Fibroblast of peridontal ligament (primary cell): Measurements from ENCODE around the gene PLD5.
"Not testable (repeated sequence)": the region's sequence is repeated elsewhere in the genome, so short reads cannot be mapped to it uniquely, and the experiment has no call there.

ENCODE experiments used
- DNase-seq: peaks from one replicate; pipeline ENCODE4 v3.0.0-alpha.2; 2010; ENCODE audit errors: extremely low read depth

Gene PLD5

DNA sequence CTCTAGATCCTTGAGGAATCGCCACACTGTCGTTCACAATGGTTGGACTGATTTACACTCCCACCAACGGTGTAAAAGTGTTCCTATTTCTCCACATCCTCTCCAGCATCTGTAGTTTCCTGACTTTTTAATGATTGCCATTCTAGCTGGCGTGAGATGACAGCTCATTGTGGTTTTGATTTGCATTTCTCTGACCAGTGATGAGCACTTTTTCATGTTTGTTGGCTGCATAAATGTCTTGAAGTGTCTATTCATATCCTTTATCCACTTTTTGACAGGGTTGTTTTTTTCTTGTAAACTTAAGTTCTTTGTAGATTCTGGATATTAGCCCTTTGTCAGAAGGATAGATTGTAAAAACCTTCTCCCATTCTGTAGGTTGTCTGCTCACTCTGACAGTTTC, 465.9 kb downstream of the PLD5 start:
- DNase-seq: not testable (repeated sequence)

GRCh38 chr1:242058181-242058580, 466.3 kb downstream of the PLD5 start:
- DNase-seq: not testable (repeated sequence)

DNA sequence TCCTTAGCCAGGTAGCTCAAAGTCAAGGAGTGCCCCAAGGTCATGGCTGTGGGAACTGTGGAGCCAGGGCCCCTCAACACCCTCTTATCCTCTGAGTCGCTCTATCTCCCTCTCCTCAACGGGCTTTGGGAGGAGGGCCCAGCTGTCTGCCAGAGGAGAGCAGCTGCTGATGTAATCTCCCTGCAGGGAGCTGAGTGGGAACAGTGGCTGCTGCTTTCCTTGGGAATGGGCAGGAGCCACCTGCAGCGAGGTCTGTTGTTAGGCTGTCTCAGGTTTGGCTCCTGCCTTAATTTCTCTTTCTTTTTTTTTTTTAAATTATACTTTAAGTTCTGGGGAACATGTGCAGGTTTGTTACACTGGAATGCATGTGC, 466.8 kb downstream of the PLD5 start:
- DNase-seq: no peak

DNA sequence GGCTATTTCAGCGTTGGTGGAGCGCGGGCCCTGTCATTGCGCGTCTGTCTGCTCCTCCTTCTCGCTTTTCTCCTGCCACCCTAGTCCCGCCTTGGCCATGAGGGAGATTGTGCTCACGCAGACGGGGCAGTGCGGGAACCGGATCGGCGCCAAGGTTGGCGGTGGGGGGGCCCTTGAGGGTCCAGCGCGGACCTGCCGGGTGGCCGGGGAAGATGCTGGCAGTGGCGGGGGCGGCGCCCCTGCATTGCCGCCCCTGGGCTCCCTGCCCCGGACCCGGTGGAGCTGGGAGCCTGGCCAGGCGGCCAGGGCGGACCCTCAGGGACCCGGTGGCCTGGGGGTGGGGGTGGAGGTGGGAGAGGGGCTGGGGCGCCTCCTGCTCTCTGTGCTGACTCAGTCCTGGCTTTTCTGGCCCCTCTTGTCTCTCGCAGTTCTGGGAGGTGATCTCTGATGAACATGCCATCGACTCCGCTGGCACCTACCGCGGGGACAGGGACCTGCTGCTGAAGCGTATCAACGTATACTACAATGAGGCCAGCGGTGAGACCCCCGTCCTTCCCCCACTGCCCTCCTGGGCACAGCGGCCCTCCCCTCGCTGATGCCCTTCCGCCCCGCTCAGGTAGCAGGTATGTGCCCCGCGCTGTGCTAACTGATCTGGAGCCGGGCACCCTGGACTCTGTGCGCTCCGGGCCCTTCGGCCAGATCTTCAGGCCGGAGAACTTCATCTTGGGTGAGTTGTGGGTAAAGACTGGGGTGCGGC, 467.3 kb downstream of the PLD5 start:
- no peak for DNase-seq

GRCh38 chr1:242055749-242056320, 468.7 kb downstream of the PLD5 start:
- DNase-seq: no peak

GRCh38 chr1:242043165-242043564, 481.3 kb downstream of the PLD5 start:
- no peak for DNase-seq

- no peak for DNase-seq
Measured at GRCh38 chr1:242034392-242034791, 490.1 kb downstream of the PLD5 start.

DNA sequence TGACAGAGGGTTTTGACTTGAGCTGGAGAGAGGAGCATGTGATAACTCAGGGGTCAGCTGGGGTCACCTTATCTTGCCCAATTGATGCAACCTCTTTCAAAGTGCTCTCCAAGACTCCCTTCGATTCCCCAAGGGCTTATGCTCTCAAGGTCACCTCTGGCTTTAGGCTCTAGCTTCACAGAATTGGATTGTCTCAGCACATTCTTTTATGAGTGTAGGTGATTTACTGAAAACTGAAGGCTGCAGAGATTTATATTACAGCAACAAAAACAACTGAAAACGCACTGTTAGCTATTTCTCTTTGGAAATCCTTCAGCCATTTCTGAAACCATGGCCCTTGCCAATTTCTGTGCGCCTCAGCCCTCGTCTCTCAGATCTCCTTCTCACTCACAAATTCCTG, 491.1 kb downstream of the PLD5 start:
- no peak for DNase-seq
